H1 (cell line): ENCODE data around the gene TBC1D22A.

ENCODE experiments used
- CREB1 ChIP-seq: IDR thresholded peaks from 2 replicates; pipeline ENCODE4 v1.6.1; 2012; ENCODE audit warnings: inconsistent platforms
- EP300 ChIP-seq, 2 experiments: IDR thresholded peaks; 1 replicate in 1 of 2; 2 replicates in 1 of 2; pipeline ENCODE4 v1.6.1; 2011 to 2012; ENCODE audit warnings: low read depth in 2 of 2, low read length in 2 of 2, mild to moderate bottlenecking in 2 of 2, borderline replicate concordance in 1 of 2, inconsistent platforms in 1 of 2, moderate library complexity in 1 of 2
- KDM5A ChIP-seq: fragments of 200-600 bp; IDR thresholded peaks from 2 replicates; pipeline ENCODE4 v1.7.1; 2012; ENCODE audit warnings: mild to moderate bottlenecking, low read length, inconsistent platforms, mixed read lengths
- POLR2AphosphoS5 ChIP-seq: IDR thresholded peaks from 2 replicates; pipeline ENCODE4 v1.6.1; 2011; ENCODE audit warnings: low read depth, low read length
- RFX5 ChIP-seq: IDR thresholded peaks from 2 replicates; pipeline ENCODE4 v1.6.1; 2011; ENCODE audit warnings: low read depth, low read length, improper control_type of control experiment, borderline replicate concordance
- SP1 ChIP-seq: IDR thresholded peaks from 2 replicates; pipeline ENCODE4 v1.6.1; 2011; ENCODE audit warnings: low read depth, low read length
- SRF ChIP-seq: IDR thresholded peaks from 2 replicates; pipeline ENCODE4 v1.6.1; 2011; ENCODE audit warnings: mild to moderate bottlenecking, low read depth, low read length, moderate library complexity
- TAF1 ChIP-seq: IDR thresholded peaks from 2 replicates; pipeline ENCODE4 v1.6.1; 2011; ENCODE audit warnings: mild to moderate bottlenecking, low read depth, low read length
- TF ChIP-seq, protein P1 (sequence below), 3 experiments: IDR thresholded peaks; 1 replicate in 2 of 3; 2 replicates in 1 of 3; pipeline versions ENCODE4 v1.5.1 to v1.6.1; 2011; ENCODE audit warnings: low read length in 3 of 3, mild to moderate bottlenecking in 3 of 3, inconsistent platforms in 2 of 3, low read depth in 1 of 3, moderate library complexity in 1 of 3; ENCODE audit not compliant: insufficient read depth in 1 of 3; ENCODE audit errors: control extremely low read depth in 1 of 3
- TF ChIP-seq, protein P2 (sequence below): IDR thresholded peaks from 2 replicates; pipeline ENCODE4 v1.6.1; 2012; ENCODE audit warnings: inconsistent platforms

DNA sequence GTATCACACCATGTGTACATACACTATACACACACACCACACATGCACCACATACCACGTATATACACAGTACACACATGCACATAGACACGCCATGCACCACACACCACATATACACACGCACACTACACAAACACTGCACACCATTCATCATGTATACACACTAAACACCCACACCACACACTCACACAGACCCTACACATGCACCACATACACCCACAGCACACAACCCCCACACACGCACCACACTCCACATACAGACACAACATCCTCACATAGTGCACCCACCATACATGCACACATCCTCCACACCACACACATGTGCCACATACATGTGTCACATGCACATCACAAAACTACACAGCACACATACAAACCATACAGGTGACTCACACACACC, 397.1 kb downstream of the TBC1D22A start:
- no peak for TF ChIP-seq SRF
- TF ChIP-seq POLR2AphosphoS5, result no peak
- no peak for TF ChIP-seq EP300 (IDR thresholded peaks at IDR 0.05; ENCODE audit: borderline replicate concordance in 1 of 2, low read depth in 2 of 2, low read length in 2 of 2)
- TF ChIP-seq, protein P1, sequence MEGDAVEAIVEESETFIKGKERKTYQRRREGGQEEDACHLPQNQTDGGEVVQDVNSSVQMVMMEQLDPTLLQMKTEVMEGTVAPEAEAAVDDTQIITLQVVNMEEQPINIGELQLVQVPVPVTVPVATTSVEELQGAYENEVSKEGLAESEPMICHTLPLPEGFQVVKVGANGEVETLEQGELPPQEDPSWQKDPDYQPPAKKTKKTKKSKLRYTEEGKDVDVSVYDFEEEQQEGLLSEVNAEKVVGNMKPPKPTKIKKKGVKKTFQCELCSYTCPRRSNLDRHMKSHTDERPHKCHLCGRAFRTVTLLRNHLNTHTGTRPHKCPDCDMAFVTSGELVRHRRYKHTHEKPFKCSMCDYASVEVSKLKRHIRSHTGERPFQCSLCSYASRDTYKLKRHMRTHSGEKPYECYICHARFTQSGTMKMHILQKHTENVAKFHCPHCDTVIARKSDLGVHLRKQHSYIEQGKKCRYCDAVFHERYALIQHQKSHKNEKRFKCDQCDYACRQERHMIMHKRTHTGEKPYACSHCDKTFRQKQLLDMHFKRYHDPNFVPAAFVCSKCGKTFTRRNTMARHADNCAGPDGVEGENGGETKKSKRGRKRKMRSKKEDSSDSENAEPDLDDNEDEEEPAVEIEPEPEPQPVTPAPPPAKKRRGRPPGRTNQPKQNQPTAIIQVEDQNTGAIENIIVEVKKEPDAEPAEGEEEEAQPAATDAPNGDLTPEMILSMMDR (IDR thresholded peaks at IDR 0.05; ENCODE audit: control extremely low read depth in 1 of 3, insufficient read depth in 1 of 3, low read depth in 1 of 3, low read length in 3 of 3), result no peak
- no peak for TF ChIP-seq RFX5
- no peak for TF ChIP-seq SP1
- TF ChIP-seq, protein P2, sequence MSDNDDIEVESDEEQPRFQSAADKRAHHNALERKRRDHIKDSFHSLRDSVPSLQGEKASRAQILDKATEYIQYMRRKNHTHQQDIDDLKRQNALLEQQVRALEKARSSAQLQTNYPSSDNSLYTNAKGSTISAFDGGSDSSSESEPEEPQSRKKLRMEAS, result no peak
- no peak for TF ChIP-seq CREB1
- TF ChIP-seq TAF1, result no peak
- no peak for TF ChIP-seq KDM5A
